ENCODE data around the gene SF3B4. TPM values are rescaled to one million over a fixed set of nuclear protein-coding genes. Genes with fewer than 3 reads are reported as not detected.

SF3B4 gene
- total and polyA plus RNA-seq, 2 of the 13 experiments (the other 11 are each of a cell fraction or from before 2014, with no cell fraction given) = 13.8 to 14.8 TPM

DNA sequence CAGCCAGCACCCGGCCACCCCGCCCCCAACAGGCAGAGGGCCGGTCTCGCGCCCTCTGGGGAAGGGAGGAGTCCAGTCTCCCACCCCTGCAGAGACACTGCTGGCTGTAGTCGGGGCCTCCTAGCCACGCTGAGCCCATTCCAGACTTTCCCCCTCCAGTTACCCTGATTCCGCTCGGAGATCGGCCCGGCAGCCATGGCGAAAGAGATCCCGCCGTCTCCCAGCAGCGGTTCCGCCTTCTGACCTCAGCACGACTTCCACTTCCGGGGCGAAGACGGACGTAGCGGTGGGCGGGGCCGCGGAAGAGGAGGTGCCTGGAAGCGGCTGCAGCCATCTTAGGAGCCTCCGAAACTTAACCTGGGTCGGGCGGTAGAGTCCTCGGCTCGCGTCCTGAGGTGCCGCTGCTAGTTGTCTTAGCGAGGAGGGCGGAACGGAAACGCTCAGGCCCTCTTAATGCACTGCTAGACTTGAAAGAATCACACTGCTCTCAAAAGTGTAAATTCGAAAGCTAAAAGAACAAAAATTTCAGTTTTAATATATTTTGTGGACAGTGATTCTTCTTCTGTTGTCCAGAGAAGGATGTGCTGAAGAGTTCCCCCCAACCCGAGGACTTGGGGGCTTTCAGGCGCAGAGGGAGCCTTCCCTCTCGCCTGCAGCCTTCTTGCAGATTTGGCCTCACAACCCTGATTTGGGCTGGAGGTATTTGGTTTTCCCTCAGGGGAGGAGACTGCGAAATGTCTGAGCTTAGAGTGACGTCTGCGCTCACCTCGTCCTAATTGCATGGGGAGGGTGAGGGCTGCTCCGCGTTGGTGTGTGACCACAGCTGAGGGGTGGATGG, at the start of gene SF3B4 (continued):
- TF ChIP-seq, protein P1, sequence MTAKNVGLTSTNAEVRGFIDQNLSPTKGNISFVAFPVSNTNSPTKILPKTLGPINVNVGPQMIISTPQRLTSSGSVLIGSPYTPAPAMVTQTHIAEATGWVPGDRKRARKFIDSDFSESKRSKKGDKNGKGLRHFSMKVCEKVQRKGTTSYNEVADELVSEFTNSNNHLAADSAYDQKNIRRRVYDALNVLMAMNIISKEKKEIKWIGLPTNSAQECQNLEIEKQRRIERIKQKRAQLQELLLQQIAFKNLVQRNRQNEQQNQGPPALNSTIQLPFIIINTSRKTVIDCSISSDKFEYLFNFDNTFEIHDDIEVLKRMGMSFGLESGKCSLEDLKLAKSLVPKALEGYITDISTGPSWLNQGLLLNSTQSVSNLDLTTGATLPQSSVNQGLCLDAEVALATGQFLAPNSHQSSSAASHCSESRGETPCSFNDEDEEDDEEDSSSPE (CRISPR knock-in tag; IDR thresholded peaks at IDR 0.05) = peak; percentile 90
- TF ChIP-seq ZBTB20 (CRISPR knock-in tag; IDR thresholded peaks at IDR 0.05; ENCODE audit: borderline replicate concordance, low read depth) (peak; percentile 43; the same call in 1 of the 2 replicates), FLYWCH1 (CRISPR knock-in tag; IDR thresholded peaks at IDR 0.05) (no peak), ZNF841 (CRISPR knock-in tag; IDR thresholded peaks at IDR 0.05; ENCODE audit: borderline replicate concordance) (no peak), BCL6 (CRISPR knock-in tag; IDR thresholded peaks at IDR 0.05) (0 out of 2 replicates have a peak, but pooled peaks have one; percentile 11), YEATS4 (CRISPR knock-in tag; IDR thresholded peaks at IDR 0.05; ENCODE audit: borderline replicate concordance) (peak; percentile 73), FOXA1 (IDR thresholded peaks at IDR 0.05) (no peak), FOXA1 (CRISPR knock-in tag; IDR thresholded peaks at IDR 0.05) (no peak), NCOA1 (CRISPR knock-in tag; IDR thresholded peaks at IDR 0.05) (0 out of 2 replicates have a peak, but pooled peaks have one; percentile 67), HNRNPUL1 (IDR thresholded peaks at IDR 0.05; ENCODE audit: low read depth, low read length) (no peak), ZNF672 (CRISPR knock-in tag; IDR thresholded peaks at IDR 0.05) (0 out of 2 replicates have a peak, but pooled peaks have one; percentile 66), ZC3H4 (CRISPR knock-in tag; IDR thresholded peaks at IDR 0.05; ENCODE audit: borderline replicate concordance) (peak; percentile 73; the same call in 1 of the 2 replicates), KDM2A (CRISPR knock-in tag; IDR thresholded peaks at IDR 0.05; ENCODE audit: borderline replicate concordance, low read depth) (peak; percentile 87; the same call in 1 of the 2 replicates), MEIS1 (CRISPR knock-in tag; IDR thresholded peaks at IDR 0.05; ENCODE audit: borderline replicate concordance) (0 out of 2 replicates have a peak, but pooled peaks have one; percentile 35), ZNF234 (CRISPR knock-in tag; conservative IDR thresholded peaks at IDR 0.05) (no peak), MED1 (CRISPR knock-in tag; IDR thresholded peaks at IDR 0.05) (peak; percentile 40; the same call in 1 of the 2 replicates), SALL1 (CRISPR knock-in tag; IDR thresholded peaks at IDR 0.05) (peak; percentile 69; the same call in 1 of the 2 replicates), PAX8 (CRISPR knock-in tag; IDR thresholded peaks at IDR 0.05; ENCODE audit: borderline replicate concordance) (no peak), ZNF496 (CRISPR knock-in tag; IDR thresholded peaks at IDR 0.05; ENCODE audit: insufficient replicate concordance) (no peak), TAF1 (CRISPR knock-in tag; IDR thresholded peaks at IDR 0.05) (peak; percentile 84; the same call in 1 of the 2 replicates), ZNF607 (CRISPR knock-in tag; IDR thresholded peaks at IDR 0.05; ENCODE audit: borderline replicate concordance) (peak; percentile 62)
- TF ChIP-seq, protein P2, sequence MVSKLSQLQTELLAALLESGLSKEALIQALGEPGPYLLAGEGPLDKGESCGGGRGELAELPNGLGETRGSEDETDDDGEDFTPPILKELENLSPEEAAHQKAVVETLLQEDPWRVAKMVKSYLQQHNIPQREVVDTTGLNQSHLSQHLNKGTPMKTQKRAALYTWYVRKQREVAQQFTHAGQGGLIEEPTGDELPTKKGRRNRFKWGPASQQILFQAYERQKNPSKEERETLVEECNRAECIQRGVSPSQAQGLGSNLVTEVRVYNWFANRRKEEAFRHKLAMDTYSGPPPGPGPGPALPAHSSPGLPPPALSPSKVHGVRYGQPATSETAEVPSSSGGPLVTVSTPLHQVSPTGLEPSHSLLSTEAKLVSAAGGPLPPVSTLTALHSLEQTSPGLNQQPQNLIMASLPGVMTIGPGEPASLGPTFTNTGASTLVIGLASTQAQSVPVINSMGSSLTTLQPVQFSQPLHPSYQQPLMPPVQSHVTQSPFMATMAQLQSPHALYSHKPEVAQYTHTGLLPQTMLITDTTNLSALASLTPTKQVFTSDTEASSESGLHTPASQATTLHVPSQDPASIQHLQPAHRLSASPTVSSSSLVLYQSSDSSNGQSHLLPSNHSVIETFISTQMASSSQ (IDR thresholded peaks at IDR 0.05; ENCODE audit: low read depth) = no peak
- TF ChIP-seq, protein P2 (CRISPR knock-in tag; IDR thresholded peaks at IDR 0.05; ENCODE audit: borderline replicate concordance) = peak; percentile 29; the same call in 1 of the 2 replicates
- TF ChIP-seq, protein P3, sequence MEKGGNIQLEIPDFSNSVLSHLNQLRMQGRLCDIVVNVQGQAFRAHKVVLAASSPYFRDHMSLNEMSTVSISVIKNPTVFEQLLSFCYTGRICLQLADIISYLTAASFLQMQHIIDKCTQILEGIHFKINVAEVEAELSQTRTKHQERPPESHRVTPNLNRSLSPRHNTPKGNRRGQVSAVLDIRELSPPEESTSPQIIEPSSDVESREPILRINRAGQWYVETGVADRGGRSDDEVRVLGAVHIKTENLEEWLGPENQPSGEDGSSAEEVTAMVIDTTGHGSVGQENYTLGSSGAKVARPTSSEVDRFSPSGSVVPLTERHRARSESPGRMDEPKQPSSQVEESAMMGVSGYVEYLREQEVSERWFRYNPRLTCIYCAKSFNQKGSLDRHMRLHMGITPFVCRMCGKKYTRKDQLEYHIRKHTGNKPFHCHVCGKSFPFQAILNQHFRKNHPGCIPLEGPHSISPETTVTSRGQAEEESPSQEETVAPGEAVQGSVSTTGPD (CRISPR knock-in tag; IDR thresholded peaks at IDR 0.05) = no peak

All from HepG2 (cell line).